ENCODE measurements around the gene GNPNAT1.

The GNPNAT1 gene

DNA sequence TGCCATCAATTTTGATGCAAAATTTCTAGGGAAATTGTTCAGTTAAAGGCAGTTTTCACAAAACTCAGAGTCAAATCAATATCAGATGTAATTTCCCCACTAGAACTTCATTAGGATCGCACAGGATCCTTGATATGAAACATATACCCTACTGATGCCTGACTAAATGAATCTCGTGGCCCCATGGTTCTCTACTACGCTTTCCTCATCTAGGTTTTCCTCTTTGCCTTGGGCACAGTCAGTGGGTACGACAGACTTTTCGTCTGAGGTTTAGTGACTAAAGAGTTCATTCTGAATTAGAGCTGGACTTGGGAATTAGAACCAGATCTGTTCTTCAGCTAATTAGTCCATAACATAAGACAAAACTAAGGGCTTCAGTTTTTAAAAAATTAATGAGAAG, 42.5 kb upstream of the GNPNAT1 start:
- no peak for DNase-seq (ENCODE audit: low read depth)
- H3K4me3 ChIP-seq (ENCODE audit: control insufficient read depth, low read depth, low read length) = no peak overlapping the region
- TF ChIP-seq CTCF (conservative IDR thresholded peaks at IDR 0.05; ENCODE audit: control insufficient read depth, insufficient read depth, low read depth, low read length) = no peak

DNA sequence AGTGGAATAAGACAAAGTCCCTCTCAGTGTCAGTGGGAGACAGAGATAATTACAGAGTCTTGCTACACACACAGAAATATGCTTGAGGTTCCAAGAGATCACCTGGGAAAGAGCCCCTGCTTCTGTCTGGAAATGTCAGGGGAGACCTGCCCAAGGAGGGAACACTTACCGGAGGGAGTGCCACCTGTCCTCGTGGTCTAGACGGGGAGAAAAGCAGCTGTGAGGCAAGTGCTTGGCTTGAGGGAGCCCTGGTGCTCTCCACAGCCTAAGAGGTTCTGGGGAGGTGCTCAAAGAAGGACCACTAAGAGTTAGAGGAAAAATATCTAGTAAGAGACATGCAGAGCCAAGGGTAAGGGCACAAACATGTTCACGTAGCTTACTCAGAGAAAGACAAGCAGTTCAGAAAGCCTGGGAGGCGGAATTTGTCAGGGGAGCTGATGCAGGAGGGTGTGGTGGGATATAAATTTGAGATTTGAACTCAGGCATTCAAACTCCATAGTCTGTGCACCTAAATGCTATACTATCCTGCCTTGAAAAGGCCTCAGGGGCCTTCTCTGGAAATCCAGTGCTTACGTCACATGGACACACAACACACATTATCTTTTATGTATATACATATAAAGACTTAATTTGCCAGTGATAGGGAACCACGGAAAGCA, 38.2 kb upstream of the GNPNAT1 start:
- TF ChIP-seq CTCF (conservative IDR thresholded peaks at IDR 0.05; ENCODE audit: control insufficient read depth, insufficient read depth, low read depth, low read length) = no peak

GRCh38 chr14:52827426-52827825, 36.0 kb upstream of the GNPNAT1 start:
- DNase-seq (ENCODE audit: low read depth) = no peak
- no peak for TF ChIP-seq CTCF (conservative IDR thresholded peaks at IDR 0.05; ENCODE audit: control insufficient read depth, insufficient read depth, low read depth, low read length)
- H3K4me3 ChIP-seq (ENCODE audit: control insufficient read depth, low read depth, low read length) = no peak overlapping the region

More for the DNA sequence above, 38.2 kb upstream of the GNPNAT1 start:
- DNase-seq (ENCODE audit: low read depth) = no peak
- H3K4me3 ChIP-seq (ENCODE audit: control insufficient read depth, low read depth, low read length) = no peak overlapping the region

GRCh38 chr14:52825085-52825484, 33.7 kb upstream of the GNPNAT1 start:
- H3K4me3 ChIP-seq (ENCODE audit: control insufficient read depth, low read depth, low read length) = no peak overlapping the region
- DNase-seq (ENCODE audit: low read depth) = no peak
- TF ChIP-seq CTCF (conservative IDR thresholded peaks at IDR 0.05; ENCODE audit: control insufficient read depth, insufficient read depth, low read depth, low read length) = no peak

GRCh38 chr14:52824462-52824861, 33.1 kb upstream of the GNPNAT1 start:
- no peak for DNase-seq (ENCODE audit: low read depth)
- no peak overlapping the region for H3K4me3 ChIP-seq (ENCODE audit: control insufficient read depth, low read depth, low read length)
- no peak for TF ChIP-seq CTCF (conservative IDR thresholded peaks at IDR 0.05; ENCODE audit: control insufficient read depth, insufficient read depth, low read depth, low read length)

GRCh38 chr14:52821805-52822250, 30.4 kb upstream of the GNPNAT1 start:
- no peak overlapping the region for H3K4me3 ChIP-seq (ENCODE audit: control insufficient read depth, low read depth, low read length)
- no peak for TF ChIP-seq CTCF (conservative IDR thresholded peaks at IDR 0.05; ENCODE audit: control insufficient read depth, insufficient read depth, low read depth, low read length)

DNA sequence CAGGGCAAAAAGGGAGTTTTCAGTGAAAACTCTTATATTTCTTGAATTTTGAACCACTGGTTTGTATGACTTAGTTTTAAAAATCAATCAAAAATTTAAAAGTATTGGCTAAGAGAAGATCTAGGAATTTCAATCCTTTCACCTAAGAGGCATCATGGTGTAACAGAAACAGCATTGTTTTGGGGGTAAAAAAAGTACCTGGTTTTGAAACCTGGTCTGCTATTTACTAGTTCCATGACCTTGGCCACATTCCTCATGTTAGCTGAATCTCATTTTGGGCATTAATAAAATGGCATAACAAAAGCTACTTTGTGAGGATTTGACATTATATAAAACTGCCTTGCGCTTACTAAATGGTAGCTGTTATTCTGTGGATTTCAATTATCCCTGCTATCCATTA, 16.7 kb upstream of the GNPNAT1 start:
- H3K4me3 ChIP-seq (ENCODE audit: control insufficient read depth, low read depth, low read length) = no peak overlapping the region
- no peak for TF ChIP-seq CTCF (conservative IDR thresholded peaks at IDR 0.05; ENCODE audit: control insufficient read depth, insufficient read depth, low read depth, low read length)
- DNase-seq (ENCODE audit: low read depth) = no peak

More at GRCh38 chr14:52821805-52822250, 30.4 kb upstream of the GNPNAT1 start:
- DNase-seq (ENCODE audit: low read depth) = no peak

All from fibroblast of mammary gland (primary cell).